GM19240 (cell line): Measurements from ENCODE around the gene FCRLA.
"Not testable (repeated sequence)": the region's sequence is repeated elsewhere in the genome, so short reads cannot be mapped to it uniquely, and the experiment has no call there.

ENCODE experiments used
- DNase-seq: peaks from one replicate; pipeline ENCODE4 v3.0.0; 2011; ENCODE audit warnings: low spot score; ENCODE audit not compliant: insufficient read length

FCRLA gene

DNA sequence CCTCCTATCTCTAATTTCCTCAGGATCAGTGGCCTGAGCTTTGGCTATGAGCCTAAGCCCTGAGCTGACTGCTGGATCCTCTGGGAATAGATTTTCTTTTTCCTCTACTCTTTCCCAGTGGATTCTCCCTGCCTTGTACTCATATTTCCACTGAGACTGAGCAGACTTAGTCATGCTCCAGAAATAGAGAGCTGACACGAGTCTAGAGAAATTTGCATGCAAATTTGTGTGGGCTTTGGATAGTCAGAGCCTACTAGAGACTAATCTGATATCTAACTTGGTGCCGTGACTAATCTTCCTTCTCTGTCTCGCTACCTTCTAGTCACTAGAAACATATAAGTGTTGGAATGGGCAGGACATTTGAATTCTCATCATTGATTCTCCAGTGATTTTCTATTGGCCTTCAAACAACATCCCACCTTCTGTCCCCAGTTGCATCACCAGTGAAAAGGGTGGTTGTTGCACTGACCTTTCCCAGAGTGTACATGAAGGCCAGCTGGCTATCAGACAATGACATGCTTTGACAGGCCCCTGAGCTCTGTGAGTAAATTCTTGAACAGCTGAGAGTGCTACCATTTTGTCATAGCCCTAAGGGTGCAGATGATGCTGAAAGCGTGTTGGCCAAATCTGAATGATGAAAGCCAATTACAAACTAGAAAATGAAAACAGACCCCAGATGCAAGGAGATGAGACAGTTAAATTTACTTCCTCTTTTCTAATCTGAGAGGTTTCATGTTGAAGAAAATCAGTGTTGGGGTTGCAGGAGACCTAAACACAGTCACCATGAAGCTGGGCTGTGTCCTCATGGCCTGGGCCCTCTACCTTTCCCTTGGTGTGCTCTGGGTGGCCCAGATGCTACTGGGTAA lies at the start of gene FCRLA:
Gene FCRLA, plus strand, starts transcription at position 748 of the 866 bp plus-strand sequence. Its CDS starts 36 bp downstream, at position 784.
- no peak for DNase-seq

DNA sequence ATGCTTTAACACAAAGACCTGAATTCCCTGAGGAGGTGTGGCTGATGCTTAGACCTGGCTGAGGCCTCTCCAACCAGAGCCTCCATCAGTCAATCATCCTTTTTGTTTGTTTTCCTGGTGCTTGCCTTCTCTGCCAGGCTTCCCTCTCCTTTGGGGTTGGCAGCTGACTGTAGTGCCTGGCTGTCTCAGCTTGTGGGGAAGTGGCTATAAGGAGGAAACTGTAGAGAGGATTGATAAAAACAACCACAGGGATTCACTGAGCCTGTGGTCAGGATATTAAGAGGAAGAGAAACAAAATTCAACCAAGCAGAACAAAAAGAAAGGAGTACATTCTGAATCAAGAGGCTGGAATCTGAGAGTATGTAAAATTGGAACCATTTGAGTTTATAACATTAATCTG lies 48.5 kb upstream of the FCRLA start:
- DNase-seq, result not testable (repeated sequence)

GRCh38 chr1:161661660-161662311 lies 45.2 kb upstream of the FCRLA start:
- DNase-seq, result not testable (repeated sequence)

GRCh38 chr1:161662684-161663339 lies 44.2 kb upstream of the FCRLA start, which contains the start of gene FCGR2B:
TSS of gene FCGR2B (plus strand) at chr1:161663143. CDS start at chr1:161663242, 99 bp downstream.
- not testable (repeated sequence) for DNase-seq

GRCh38 chr1:161663569-161663968 lies 43.5 kb upstream of the FCRLA start:
- DNase-seq, result not testable (repeated sequence)

GRCh38 chr1:161664689-161665088 lies 42.3 kb upstream of the FCRLA start:
- not testable (repeated sequence) for DNase-seq

DNA sequence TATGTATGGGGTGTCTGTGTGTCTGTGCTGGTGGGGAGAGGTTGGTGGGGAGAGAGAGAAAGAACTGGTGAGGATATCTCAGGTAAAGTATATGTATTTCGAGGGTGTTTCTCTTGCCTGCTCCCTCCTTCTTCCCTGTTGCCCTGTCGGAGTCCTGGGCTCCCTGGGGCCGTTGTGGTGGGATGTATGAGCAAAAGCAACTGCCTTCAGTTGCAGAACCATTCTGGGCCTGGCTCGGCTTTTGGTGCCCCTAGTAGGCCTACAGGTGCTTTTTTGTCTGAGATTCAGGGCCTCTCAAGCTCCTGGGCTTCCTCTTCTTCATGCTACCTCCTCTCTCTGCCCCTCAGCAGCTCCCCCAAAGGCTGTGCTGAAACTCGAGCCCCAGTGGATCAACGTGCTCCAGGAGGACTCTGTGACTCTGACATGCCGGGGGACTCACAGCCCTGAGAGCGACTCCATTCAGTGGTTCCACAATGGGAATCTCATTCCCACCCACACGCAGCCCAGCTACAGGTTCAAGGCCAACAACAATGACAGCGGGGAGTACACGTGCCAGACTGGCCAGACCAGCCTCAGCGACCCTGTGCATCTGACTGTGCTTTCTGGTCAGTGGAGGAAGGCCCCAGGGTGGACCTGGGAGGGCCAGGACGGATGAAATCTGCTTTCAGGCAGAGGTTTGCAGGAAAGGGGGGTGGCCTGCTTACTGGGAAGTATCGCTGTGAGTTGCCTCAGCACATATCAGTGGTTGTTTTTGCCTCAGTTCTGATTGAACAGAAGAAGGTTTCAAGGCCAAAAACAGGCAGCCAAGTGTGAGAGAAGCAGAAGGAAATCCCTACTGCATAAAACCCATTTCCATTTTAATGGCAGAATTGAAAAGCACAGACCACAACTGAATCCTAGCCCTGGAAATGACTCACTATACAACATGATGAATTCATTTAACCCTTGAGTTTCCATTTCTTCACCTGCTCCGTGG lies 35.7 kb upstream of the FCRLA start:
- not testable (repeated sequence) for DNase-seq

- DNase-seq, result not testable (repeated sequence)
Observed at GRCh38 chr1:161673437-161673836, 33.6 kb upstream of the FCRLA start.

DNA sequence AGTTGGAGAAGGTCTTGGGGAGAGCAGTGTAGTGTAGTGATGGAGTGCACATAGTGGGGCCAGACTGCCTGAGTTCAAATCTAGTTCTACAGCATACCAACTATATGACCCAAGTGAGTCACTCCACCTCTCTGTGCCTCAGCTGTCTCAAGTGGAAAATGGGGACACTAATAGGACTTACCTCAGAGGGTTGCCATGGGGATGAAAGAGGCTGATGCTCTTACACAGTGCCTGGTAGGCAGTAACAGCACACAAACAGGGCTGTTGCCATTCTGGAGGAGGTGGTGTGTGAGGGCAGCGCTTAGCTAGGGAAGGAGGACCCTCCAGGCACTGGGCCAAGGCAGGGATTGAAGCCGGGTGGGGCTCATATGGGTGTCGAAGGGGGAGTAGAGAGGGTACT lies 32.6 kb upstream of the FCRLA start:
- DNase-seq, result not testable (repeated sequence)

DNA sequence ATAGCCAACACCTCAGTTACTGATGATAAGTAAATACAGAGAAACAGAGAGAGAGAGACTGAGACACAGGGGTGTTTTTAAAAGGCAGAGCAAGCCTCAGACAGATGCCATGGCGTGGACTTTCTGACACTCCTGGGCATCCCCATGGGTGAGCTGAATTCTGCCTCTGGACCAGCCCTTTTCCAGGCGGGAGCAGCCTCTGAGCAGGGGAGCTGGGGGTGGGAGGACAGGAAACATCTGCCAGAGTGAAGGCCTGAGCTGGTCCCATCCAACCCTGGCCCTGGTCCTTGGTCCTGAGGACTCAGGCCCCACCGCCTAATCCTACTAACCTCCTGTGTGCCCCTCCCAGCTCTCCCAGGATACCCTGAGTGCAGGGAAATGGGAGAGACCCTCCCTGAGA lies 32.1 kb upstream of the FCRLA start:
- DNase-seq, result not testable (repeated sequence)

- DNase-seq, result no peak
Observed at GRCh38 chr1:161676441-161676840, 30.6 kb upstream of the FCRLA start.

- DNase-seq, result no peak
Observed at GRCh38 chr1:161676958-161677689, 29.9 kb upstream of the FCRLA start.

DNA sequence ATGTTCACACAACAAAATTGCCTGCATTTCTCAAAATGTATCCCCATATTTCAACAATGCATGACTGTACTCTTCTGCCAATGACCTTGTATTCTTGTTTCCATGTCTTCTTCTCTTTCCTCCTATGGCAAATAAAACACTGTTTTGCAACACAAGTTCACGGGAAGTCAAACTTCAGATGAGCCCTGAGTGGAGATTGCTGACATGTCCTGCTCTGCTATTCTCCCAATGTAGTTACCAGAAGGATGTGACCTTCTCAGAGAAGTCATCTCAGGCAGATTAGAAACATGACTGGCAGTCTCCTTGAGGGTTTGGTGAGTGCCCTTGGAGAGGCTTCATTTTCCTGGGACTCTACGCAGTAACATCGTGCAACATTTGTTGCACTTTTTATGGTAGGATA lies 28.5 kb upstream of the FCRLA start:
- DNase-seq, result no peak

DNA sequence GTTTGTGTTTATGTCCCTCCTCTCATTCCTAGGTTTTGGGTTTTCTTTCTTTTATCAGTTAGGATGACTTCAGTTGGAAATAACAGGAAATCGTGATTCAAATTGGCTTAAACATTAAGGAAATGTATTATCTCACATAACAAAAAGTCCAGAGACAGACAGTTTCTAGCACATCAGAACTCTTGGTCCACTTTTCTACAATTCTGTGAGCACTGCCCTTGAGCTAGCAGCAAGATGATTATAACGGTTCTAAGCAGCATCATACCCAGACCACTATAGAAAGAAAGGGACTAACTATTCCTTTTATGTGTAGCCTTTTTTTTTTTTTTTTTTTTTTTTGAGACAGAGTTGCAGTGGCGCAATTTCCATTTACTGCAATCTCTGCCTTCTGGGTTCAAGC lies 25.1 kb upstream of the FCRLA start:
- no peak for DNase-seq

DNA sequence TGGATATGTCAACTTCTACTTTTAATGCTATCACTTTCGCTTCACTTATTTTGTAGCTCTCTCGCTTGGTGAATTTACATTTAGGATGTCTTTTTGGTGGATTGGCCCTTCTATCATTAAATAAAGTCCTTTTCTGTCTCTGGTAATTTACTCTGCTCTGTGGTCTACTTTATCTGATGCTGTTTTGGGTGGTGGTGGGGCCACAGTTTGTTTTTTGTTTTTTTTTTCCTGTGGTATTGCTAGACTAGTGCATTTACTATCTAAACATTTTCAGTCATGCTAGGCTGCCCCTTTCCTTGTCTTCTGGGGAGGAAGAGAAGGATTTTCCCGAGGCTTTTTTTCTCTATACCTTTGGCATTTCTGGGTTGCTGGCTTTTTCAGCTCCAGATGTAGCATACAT lies 18.1 kb upstream of the FCRLA start:
- DNase-seq, result no peak

GRCh38 chr1:161691846-161692245 lies 15.2 kb upstream of the FCRLA start:
- no peak for DNase-seq

GRCh38 chr1:161693020-161693712 lies 13.9 kb upstream of the FCRLA start:
- not testable (repeated sequence) for DNase-seq

DNA sequence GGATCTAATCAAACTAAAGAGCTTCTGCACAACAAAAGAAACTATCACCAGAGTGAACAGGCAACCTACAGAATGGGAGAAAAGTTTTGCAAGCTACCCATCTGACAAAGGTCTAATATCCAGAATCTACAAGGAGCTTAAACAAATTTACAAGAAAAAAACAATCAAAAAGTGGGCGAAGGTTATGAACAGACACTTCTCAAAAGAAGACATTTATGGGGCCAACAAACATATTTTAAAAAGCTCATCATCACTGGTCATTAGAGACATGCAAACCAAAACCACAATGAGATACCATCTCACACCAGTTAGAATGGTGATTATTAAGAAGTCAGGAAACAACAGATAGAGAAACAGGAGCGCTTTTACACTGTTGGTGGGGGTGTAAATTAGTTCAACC lies 8.7 kb upstream of the FCRLA start:
- DNase-seq, result not testable (repeated sequence)

- no peak for DNase-seq
Observed at GRCh38 chr1:161702250-161702649, 4.8 kb upstream of the FCRLA start.
